ENCODE results near the gene ZDHHC7. TPM values are rescaled to one million over a fixed set of nuclear protein-coding genes. Genes with fewer than 3 reads are reported as not detected.

ZDHHC7 gene
- polyA plus RNA-seq, 2 of the 4 experiments (the other 2 are of a cell fraction) = 42.3 to 58.0 TPM

GRCh38 chr16:84926462-84926861 is 84.9 kb downstream of the ZDHHC7 start:
- Histone ChIP-seq H3K9me3 (no peaks in the 10 kb centered on the region), H3K4me1 (peaks cover 5% of the 10 kb centered on the region; the same call in 1 of the 3 replicates), H3K4me2 (no peak overlapping the region), H3K27ac (no peak overlapping the region), H3K4me3 (no peak overlapping the region)
- no peak for ATAC-seq
- DNase-seq (ENCODE audit: low read depth in 1 of 2, low spot score in 1 of 2) = no peak
- ChIA-PET POLR2A (no interaction called here), CTCF (interaction anchor here (0.8 to 6.8 kb wide), 25 partner anchors 8 to 249 kb away, joined by 3 to 90 read pairs (median 8); partner anchors contain the start of gene CRISPLD2)
- no peak for FAIRE-seq
- TF ChIP-seq ESRRA (IDR thresholded peaks at IDR 0.05; ENCODE audit: borderline replicate concordance, low read length) = no peak
- TF ChIP-seq E2F6 (IDR thresholded peaks at IDR 0.05; ENCODE audit: borderline replicate concordance, low read depth) = no peak
- TF ChIP-seq MYC (IDR thresholded peaks at IDR 0.05; ENCODE audit: borderline replicate concordance, low read length) = no peak
- 57% methylated on average over 7 of the region's 7 CpGs for WGBS (ENCODE audit: missing lambda C conversion rate)

- peak in 1 of 2 experiments; percentile 13; a peak in 1 of 6 replicates for ATAC-seq
- no peak overlapping the region for H3K4me3 ChIP-seq
- CTCF ChIA-PET = interaction anchor here (0.6 to 6.8 kb wide), 42 partner anchors 8 to 254 kb away, joined by 3 to 90 read pairs (median 4); partner anchors contain the start of gene CRISPLD2
- no peaks in the 10 kb centered on the region for H3K9me3 ChIP-seq
- DNase-seq (ENCODE audit: low read depth in 1 of 2, low spot score in 1 of 2) = no peak
- TF ChIP-seq HDAC2 (IDR thresholded peaks at IDR 0.05) = no peak
- TF ChIP-seq FOSB (CRISPR knock-in tag; IDR thresholded peaks at IDR 0.05) = no peak
- no peak for TF ChIP-seq ZC3H11A (IDR thresholded peaks at IDR 0.05)
- no peak for TF ChIP-seq EHMT2 (IDR thresholded peaks at IDR 0.05; ENCODE audit: low read depth)
- TF ChIP-seq TFCP2L1 (CRISPR knock-in tag; IDR thresholded peaks at IDR 0.05) = no peak
- no peak for TF ChIP-seq POLR2A (IDR thresholded peaks at IDR 0.05; ENCODE audit: low read length)
- WGBS (ENCODE audit: missing lambda C conversion rate) = 73% methylated on average over 19 of the region's 19 CpGs
- no peak overlapping the region for H3K27ac ChIP-seq
- POLR2A ChIA-PET = no interaction called here
- no peak overlapping the region for H3K4me2 ChIP-seq
- no peak for FAIRE-seq
- H3K4me1 ChIP-seq = peaks cover 5% of the 10 kb centered on the region; the same call in 1 of the 3 replicates
Measured at GRCh38 chr16:84925773-84926372, 85.5 kb downstream of the ZDHHC7 start.

- peaks cover 5% of the 10 kb centered on the region; the same call in 1 of the 3 replicates for H3K4me1 ChIP-seq
- FAIRE-seq (no peak), ATAC-seq (peak; percentile 67 to 90; a peak in 5 of 6 replicates), DNase-seq (ENCODE audit: low read depth in 1 of 2, low spot score in 1 of 2) (peak; percentile 48 to 60)
- ChIA-PET POLR2A (no interaction called here), CTCF (interaction anchor here (0.6 to 6.8 kb wide), 53 partner anchors 9 to 253 kb away, joined by 3 to 90 read pairs (median 4); partner anchors contain the start of genes CIBAR2 and CRISPLD2)
- WGBS (ENCODE audit: missing lambda C conversion rate) = 36% methylated on average over 10 of the region's 11 CpGs
- no peaks in the 10 kb centered on the region for H3K9me3 ChIP-seq
- TF ChIP-seq TP53 (CRISPR knock-in tag; IDR thresholded peaks at IDR 0.05) = no peak
- no peak for TF ChIP-seq RFX5 (IDR thresholded peaks at IDR 0.05)
- peak; percentile 69 for TF ChIP-seq SMC3 (IDR thresholded peaks at IDR 0.05)
- TF ChIP-seq CTCF (IDR thresholded peaks at IDR 0.05) = peak; percentile 86
- no peak for TF ChIP-seq MAFK (IDR thresholded peaks at IDR 0.05; ENCODE audit: partially characterized antibody)
- TF ChIP-seq RAD21 (conservative IDR thresholded peaks at IDR 0.05 in 1 of 2, IDR thresholded peaks at IDR 0.05 in 1 of 2) = peak; percentile 81 to 82
- no peak overlapping the region for H3K4me2 ChIP-seq
- no peak overlapping the region for H3K4me3 ChIP-seq
- H3K27ac ChIP-seq = no peak overlapping the region
Measured at GRCh38 chr16:84925092-84925772, 86.1 kb downstream of the ZDHHC7 start.
